HG02678 (cell line): ENCODE results near the gene MC2R.
A peak's percentile ranks its signal among the peaks of the same experiment; 100 is the strongest.
"Not testable (repeated sequence)": the region's sequence is repeated elsewhere in the genome, so short reads cannot be mapped to it uniquely, and the experiment has no call there.

Experiments
- ATAC-seq: cut with Tn5 transposase; IDR thresholded peaks from one replicate; pipeline ENCODE4 v1.9.1; 2021; ENCODE audit warnings: mild to moderate bottlenecking, moderate library complexity; ENCODE audit not compliant: unreplicated experiment

Gene MC2R

GRCh38 chr18:13894531-13894930 lies 20.8 kb downstream of the MC2R start:
- ATAC-seq: no peak

GRCh38 chr18:13893418-13893760 lies 21.9 kb downstream of the MC2R start:
- peak; percentile 98 for ATAC-seq

GRCh38 chr18:13892098-13892497 lies 23.2 kb downstream of the MC2R start:
- no peak for ATAC-seq

- ATAC-seq: no peak
Measured at GRCh38 chr18:13890761-13891361, 24.5 kb downstream of the MC2R start.

- ATAC-seq: no peak
Measured at GRCh38 chr18:13889671-13890070, 25.7 kb downstream of the MC2R start.

- ATAC-seq: no peak
Measured at GRCh38 chr18:13888191-13888716, 27.1 kb downstream of the MC2R start.

- ATAC-seq: no peak
Measured at GRCh38 chr18:13885009-13885408, 30.3 kb downstream of the MC2R start.

- no peak for ATAC-seq
Measured at GRCh38 chr18:13879937-13880336, 35.4 kb downstream of the MC2R start.

GRCh38 chr18:13879492-13879891 lies 35.8 kb downstream of the MC2R start:
- ATAC-seq: no peak

- no peak for ATAC-seq
Measured at GRCh38 chr18:13878857-13879256, 36.5 kb downstream of the MC2R start.

GRCh38 chr18:13877157-13877556 lies 38.2 kb downstream of the MC2R start:
- no peak for ATAC-seq

GRCh38 chr18:13874558-13874957 lies 40.8 kb downstream of the MC2R start:
- no peak for ATAC-seq

GRCh38 chr18:13872932-13873331 lies 42.4 kb downstream of the MC2R start:
- no peak for ATAC-seq

- ATAC-seq: no peak
Measured at GRCh38 chr18:13872373-13872772, 43.0 kb downstream of the MC2R start.

GRCh38 chr18:13871701-13872100 lies 43.6 kb downstream of the MC2R start:
- no peak for ATAC-seq

- ATAC-seq: no peak
Measured at GRCh38 chr18:13868501-13869271, 46.6 kb downstream of the MC2R start.

- ATAC-seq: not testable (repeated sequence)
Measured at GRCh38 chr18:13862898-13863297, 52.4 kb downstream of the MC2R start.

- no peak for ATAC-seq
Measured at GRCh38 chr18:13849791-13850190, 65.5 kb downstream of the MC2R start.

GRCh38 chr18:13836559-13836958 lies 78.8 kb downstream of the MC2R start:
- no peak for ATAC-seq

- no peak for ATAC-seq
Measured at GRCh38 chr18:13835202-13835601, 80.1 kb downstream of the MC2R start.

- no peak for ATAC-seq
Measured at GRCh38 chr18:13834496-13835015, 80.8 kb downstream of the MC2R start.
